ENCODE data around the gene IMP3. TPM values are rescaled to one million over a fixed set of nuclear protein-coding genes. Genes with fewer than 3 reads are reported as not detected.

Gene IMP3
- total RNA-seq, 1 experiment from 2014 or later: 77.8 TPM

DNA sequence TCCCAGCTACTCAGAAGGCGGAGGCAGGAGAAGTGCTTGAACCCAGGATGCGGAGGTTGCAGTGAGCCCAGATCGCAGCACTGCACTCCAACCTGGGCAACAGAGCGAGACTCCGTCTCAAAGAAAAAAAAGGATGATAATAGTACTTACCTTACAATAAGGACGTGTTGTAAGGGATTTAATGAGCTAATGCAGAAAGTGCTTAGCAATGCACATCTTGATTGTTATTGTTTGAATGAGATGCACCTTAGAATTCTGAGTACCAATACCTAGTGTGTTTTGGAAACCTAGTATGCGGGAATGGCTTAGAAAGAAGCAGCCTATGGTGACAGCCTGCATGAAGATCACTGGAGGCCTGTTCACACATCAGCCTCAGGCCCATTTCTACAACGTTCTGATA is 34.0 kb downstream of the IMP3 start:
- Mint-ChIP-seq H3K4me3 (ENCODE audit: low read depth, unreplicated experiment) (no peak overlapping the region), H3K9me3 (ENCODE audit: low read depth, unreplicated experiment) (no peaks in the 10 kb centered on the region), H3K36me3 (ENCODE audit: insufficient read depth, unreplicated experiment) (peaks cover 37% of the 10 kb centered on the region), H3K27ac (ENCODE audit: unreplicated experiment) (no peak overlapping the region), H3K4me1 (ENCODE audit: low read depth, unreplicated experiment) (no peaks in the 10 kb centered on the region), H3K27me3 (ENCODE audit: unreplicated experiment) (no peaks in the 10 kb centered on the region)
- intact Hi-C loops (cut with micrococcal nuclease; ENCODE audit: unreplicated experiment): no loop called here
- no peak for DNase-seq
- BruUV-seq (replicated peaks): no TSS peak
- CTCF ChIA-PET: no interaction called here
- TF ChIP-seq, protein P1, sequence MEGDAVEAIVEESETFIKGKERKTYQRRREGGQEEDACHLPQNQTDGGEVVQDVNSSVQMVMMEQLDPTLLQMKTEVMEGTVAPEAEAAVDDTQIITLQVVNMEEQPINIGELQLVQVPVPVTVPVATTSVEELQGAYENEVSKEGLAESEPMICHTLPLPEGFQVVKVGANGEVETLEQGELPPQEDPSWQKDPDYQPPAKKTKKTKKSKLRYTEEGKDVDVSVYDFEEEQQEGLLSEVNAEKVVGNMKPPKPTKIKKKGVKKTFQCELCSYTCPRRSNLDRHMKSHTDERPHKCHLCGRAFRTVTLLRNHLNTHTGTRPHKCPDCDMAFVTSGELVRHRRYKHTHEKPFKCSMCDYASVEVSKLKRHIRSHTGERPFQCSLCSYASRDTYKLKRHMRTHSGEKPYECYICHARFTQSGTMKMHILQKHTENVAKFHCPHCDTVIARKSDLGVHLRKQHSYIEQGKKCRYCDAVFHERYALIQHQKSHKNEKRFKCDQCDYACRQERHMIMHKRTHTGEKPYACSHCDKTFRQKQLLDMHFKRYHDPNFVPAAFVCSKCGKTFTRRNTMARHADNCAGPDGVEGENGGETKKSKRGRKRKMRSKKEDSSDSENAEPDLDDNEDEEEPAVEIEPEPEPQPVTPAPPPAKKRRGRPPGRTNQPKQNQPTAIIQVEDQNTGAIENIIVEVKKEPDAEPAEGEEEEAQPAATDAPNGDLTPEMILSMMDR (IDR thresholded peaks at IDR 0.05; ENCODE audit: unreplicated experiment): no peak

DNA sequence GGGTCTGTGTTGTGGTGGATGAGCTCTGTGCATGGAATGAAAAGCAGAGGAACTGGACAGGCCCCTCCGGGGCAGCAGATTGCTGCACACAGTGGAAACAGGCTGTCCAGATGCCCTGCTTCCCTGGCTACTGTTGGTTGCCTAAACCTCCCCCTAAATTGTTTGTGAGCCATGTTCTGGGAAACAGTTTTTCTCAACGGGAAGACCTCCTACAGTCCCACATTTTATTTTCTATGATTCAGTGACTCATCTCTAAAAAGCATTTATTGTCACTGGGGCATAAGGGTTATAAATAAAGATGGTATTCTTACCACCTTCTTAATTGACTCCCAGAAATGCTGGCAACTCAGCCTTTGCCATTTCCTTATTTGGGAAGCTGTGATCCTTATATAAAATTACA is 40.6 kb downstream of the IMP3 start:
- CTCF ChIA-PET: interaction anchor here (0.7 kb wide), 1 partner anchor 29 kb away, joined by 3 read pairs; no protein-coding TSS in a partner anchor

DNA sequence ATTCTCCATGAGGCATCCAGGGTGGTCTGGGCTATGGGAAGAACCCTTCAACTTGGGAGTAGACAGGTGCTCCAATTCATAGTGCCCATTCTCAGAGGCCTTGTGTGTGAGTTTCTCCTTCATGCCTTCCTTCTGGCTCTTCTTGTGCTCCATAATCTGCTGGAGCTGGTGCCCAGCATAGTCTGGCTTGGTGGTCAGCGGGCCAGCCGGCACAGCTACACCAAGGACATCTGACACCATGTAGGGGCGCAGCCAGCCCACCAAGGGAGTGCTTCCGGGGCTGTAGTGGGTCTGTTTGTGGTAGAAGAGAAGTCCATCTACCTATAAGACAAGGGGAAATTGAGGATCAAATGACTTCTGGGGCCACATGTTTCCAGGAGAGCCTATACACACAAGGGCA is 41.7 kb downstream of the IMP3 start:
- H3K36me3 Mint-ChIP-seq (ENCODE audit: insufficient read depth, unreplicated experiment): peaks cover 27% of the 10 kb centered on the region
- DNase-seq: no peak
- H3K9me3 Mint-ChIP-seq (ENCODE audit: low read depth, unreplicated experiment): no peaks in the 10 kb centered on the region
- BruUV-seq (replicated peaks): no TSS peak
- H3K4me1 Mint-ChIP-seq (ENCODE audit: low read depth, unreplicated experiment): no peaks in the 10 kb centered on the region
- CTCF ChIA-PET: interaction anchor here (1.1 kb wide), 1 partner anchor 19 kb away, joined by 4 read pairs; the partner anchor contains the start of gene PTPN9
- H3K4me3 Mint-ChIP-seq (ENCODE audit: low read depth, unreplicated experiment): no peak overlapping the region
- H3K27ac Mint-ChIP-seq (ENCODE audit: unreplicated experiment): no peak overlapping the region
- H3K27me3 Mint-ChIP-seq (ENCODE audit: unreplicated experiment): no peaks in the 10 kb centered on the region
- TF ChIP-seq, protein P1 (IDR thresholded peaks at IDR 0.05; ENCODE audit: unreplicated experiment): no peak
- intact Hi-C loops (cut with micrococcal nuclease; ENCODE audit: unreplicated experiment): no loop called here

More for the DNA sequence above, 40.6 kb downstream of the IMP3 start:
- peaks cover 22% of the 10 kb centered on the region for H3K36me3 Mint-ChIP-seq (ENCODE audit: insufficient read depth, unreplicated experiment)
- no peaks in the 10 kb centered on the region for H3K9me3 Mint-ChIP-seq (ENCODE audit: low read depth, unreplicated experiment)
- no peak overlapping the region for H3K4me3 Mint-ChIP-seq (ENCODE audit: low read depth, unreplicated experiment)
- no peak overlapping the region for H3K27ac Mint-ChIP-seq (ENCODE audit: unreplicated experiment)
- no peaks in the 10 kb centered on the region for H3K27me3 Mint-ChIP-seq (ENCODE audit: unreplicated experiment)
- no TSS peak for BruUV-seq (replicated peaks)
- TF ChIP-seq, protein P1 (IDR thresholded peaks at IDR 0.05; ENCODE audit: unreplicated experiment): no peak
- intact Hi-C loops (cut with micrococcal nuclease; ENCODE audit: unreplicated experiment): no loop called here
- H3K4me1 Mint-ChIP-seq (ENCODE audit: low read depth, unreplicated experiment): no peaks in the 10 kb centered on the region
- no peak for DNase-seq

DNA sequence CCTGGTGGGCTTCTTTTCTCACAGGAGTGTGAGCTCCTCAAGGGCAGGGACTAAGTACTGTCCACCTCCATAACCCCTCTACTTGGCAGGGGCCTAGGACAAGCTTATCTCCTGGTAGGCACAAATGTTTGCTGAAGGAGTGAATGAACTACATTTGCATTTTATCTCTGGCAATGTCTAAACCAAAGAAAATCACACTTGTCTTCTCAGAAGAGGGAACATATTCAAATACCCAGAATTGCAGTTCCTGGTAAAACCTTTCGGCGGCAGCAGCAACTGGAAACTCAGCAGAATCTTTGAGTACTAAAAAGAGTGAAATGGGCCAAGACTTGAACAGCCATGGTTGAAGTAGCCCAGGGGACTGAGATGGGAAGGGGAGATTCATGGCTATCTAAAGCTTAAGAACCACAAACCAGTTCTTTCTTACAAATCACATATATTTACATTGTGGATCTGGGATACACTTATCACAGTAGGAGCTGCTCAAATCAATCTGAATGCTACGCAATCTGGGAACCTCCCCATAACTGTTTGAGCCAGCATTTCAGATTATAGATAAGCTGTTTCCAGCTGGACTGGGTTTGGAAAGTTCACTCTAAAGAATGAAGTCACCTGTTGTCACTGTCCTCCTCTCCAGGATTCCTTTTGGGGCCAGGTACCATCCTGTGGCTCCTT is 42.2 kb downstream of the IMP3 start:
- TF ChIP-seq, protein P1 (IDR thresholded peaks at IDR 0.05; ENCODE audit: unreplicated experiment): no peak
- H3K9me3 Mint-ChIP-seq (ENCODE audit: low read depth, unreplicated experiment): no peaks in the 10 kb centered on the region
- BruUV-seq (replicated peaks): no TSS peak
- CTCF ChIA-PET: interaction anchor here (1.1 kb wide), 1 partner anchor 19 kb away, joined by 4 read pairs; the partner anchor contains the start of gene PTPN9
- no peak overlapping the region for H3K27ac Mint-ChIP-seq (ENCODE audit: unreplicated experiment)
- H3K4me3 Mint-ChIP-seq (ENCODE audit: low read depth, unreplicated experiment): no peak overlapping the region
- peaks cover 27% of the 10 kb centered on the region for H3K36me3 Mint-ChIP-seq (ENCODE audit: insufficient read depth, unreplicated experiment)
- H3K27me3 Mint-ChIP-seq (ENCODE audit: unreplicated experiment): no peaks in the 10 kb centered on the region
- H3K4me1 Mint-ChIP-seq (ENCODE audit: low read depth, unreplicated experiment): no peaks in the 10 kb centered on the region
- intact Hi-C loops (cut with micrococcal nuclease; ENCODE audit: unreplicated experiment): no loop called here
- DNase-seq: no peak

Data from Calu3 (cell line).